ENCODE results near the gene DYNC1I1.

The DYNC1I1 gene

GRCh38 chr7:95863623-95864022, 91.3 kb downstream of the DYNC1I1 start:
- DNase-seq: no peak

DNA sequence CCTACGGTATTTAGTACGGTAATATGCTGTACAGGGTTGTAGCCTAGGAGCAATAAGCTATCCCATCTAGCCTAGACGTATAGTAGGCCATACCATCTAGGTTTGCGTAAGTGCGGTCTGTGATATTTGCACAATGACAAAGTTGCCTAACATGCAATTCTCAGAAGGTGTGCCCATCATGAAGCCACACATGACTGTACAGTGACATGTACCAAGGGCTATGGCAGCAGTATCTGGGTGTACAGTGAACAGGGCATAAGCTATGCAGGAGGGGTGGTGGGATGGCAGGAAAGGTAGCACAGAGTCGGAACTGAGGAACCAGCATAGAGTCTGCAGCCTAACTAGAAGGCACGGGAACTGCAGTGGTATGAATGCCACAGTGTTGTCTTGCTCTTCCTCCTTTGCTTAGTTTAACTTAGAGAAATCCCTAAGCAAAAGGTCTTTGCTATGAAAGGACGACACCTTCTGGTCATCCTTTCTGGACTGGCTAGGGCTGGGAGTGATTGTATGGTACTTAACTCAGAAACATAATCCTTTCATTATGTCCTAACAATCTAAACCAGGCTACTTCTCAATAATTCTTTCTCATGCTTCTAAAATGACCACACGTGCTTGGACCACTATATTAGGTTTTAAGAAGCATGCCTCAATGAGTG, 93.5 kb downstream of the DYNC1I1 start:
- no peak for DNase-seq

GRCh38 chr7:95867309-95867708, 95.0 kb downstream of the DYNC1I1 start:
- no peak for DNase-seq

DNA sequence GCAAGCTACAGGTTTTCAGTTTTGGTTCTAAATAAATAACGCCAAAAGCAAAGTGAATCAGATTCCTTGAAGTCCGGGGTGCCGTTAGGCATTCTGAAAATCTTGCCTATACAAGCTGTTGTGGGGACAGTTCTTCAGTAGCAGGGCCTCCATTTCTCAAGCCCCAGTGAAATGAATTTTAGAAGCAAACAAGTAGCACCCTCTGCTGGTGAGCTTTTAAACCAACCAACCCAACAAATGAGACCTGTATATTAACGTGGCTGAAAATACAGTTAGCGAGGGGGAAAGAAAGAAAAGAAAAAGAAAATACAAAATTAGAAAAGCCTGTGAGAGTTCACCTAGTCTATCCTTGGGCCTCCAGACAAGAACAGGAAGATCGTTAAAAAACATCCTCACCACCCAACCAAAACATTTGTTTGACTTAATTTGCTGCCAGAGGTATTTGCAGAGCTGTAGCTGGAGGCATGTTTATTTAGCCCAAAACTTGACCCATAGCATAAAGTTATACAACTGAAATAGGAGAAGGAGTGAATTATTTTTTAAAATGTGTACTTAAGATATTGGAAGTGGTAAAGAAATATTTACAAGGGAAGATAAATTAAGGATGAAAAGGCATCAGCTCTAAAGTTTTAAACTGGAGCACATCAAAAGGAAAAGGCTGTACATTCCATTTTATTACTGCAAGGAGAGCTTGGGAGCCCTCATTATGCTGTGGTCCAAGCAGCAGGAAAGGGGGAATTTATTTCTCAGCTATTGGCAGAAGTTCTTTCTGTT, 98.9 kb downstream of the DYNC1I1 start:
- no peak for DNase-seq

- DNase-seq: no peak
Observed at GRCh38 chr7:95871896-95872295, 99.5 kb downstream of the DYNC1I1 start.

DNA sequence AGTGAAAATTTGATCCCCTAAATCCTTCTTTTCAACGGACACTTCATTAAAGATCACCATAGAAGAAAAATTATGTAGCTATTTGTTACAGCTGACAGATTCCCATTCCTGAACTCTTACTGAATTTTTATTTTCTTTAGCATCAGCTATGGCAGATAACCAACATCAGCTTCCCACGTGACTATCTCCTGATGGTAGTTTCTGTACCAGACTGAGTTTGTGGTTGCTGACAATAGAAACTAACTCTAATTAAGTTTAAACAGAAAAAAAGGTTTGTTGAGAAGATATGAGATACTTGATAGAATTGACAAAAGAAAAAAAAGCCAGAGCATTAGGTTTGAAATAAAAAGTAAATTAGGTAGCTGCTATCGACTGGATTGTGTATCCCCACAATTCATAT, 101.8 kb downstream of the DYNC1I1 start:
- DNase-seq: no peak

- DNase-seq: no peak
Observed at GRCh38 chr7:95874541-95875265, 102.3 kb downstream of the DYNC1I1 start.

GRCh38 chr7:95875519-95875918, 103.2 kb downstream of the DYNC1I1 start:
- no peak for DNase-seq

DNA sequence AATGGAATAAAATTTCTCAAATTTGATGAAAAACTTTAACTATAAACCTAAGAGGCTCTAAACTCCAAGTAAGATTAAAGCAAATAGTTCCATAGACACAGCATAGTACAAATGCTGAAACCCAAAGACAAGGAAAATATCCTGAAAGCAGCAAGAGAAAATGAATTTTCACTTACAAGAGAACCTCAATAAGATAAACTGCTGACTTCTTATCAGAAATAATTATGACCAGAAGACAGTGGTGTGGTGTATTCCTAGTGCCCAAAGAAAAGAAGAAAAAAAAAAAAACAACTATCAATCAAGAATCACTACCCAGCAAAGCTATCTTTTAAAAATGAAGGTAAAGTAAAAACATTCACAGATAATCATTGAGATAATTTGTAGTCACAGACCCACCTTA, 106.3 kb downstream of the DYNC1I1 start:
- no peak for DNase-seq

DNA sequence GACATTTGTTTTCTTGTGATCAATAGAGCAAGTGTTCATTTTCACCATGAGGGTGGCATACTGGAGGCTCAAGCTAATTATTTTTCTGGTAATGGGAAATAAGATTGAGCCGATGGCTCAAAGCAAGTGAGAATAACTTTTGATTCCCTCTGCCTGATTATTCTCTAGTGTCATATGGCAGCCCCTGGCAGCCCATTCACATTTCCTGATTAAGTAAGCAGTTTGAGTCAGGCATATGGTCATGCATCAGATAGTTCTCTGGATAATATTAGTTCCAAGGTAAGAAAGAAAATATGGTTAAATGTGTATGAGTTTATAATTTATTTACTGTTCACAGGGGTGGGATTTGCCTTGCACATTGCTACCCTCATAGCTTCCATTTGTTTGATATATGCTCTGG, 109.2 kb downstream of the DYNC1I1 start:
- DNase-seq: no peak

- no peak for DNase-seq
Observed at GRCh38 chr7:95883217-95883616, 110.9 kb downstream of the DYNC1I1 start.

DNA sequence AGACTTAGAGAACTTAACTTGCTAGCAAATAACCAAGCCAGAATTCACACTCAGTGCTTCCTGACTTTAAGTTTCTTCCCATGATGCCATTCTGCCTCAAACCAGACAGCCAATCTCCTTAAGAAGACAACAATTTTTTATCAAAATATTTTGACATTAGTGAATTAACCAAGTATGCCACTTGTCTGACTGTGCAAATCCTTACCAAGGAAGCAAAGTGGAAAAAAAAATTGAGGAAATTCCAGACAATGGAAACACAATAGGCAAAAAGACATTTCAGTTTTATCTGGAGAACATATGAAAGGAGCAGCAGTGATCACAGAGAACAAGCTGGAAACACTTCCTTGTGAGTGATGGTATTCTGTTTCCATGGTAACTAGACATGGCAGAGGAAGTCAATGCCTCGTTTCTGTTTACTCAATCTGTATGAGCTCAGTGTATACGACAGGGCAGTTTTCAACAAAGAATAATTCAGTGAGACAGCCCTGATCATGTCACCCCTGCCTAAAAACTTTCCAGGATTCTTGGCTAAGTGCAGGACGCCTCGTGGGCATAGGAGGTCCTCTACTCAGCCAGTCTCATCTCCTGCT, 114.2 kb downstream of the DYNC1I1 start:
- DNase-seq: no peak

DNA sequence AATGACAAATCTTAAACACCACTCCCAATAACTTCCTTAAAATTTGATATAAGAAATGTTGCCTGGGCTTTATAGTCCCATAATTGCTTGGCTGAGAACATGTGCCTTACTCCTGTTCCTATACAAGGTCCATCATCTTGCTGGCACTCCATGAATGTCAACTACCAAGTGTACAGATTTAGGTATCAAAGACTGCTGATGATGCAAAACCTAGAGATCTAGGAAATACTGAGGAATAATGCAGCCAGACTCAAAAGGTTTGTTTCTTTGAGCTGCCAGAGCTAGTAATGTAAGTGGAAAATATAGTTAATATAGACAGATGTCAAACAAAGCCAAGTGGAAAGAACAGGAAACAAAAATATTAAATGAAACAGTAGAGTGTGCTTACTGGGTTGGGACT, 121.1 kb downstream of the DYNC1I1 start:
- no peak for DNase-seq

GRCh38 chr7:95897557-95898251, 125.3 kb downstream of the DYNC1I1 start:
- no peak for DNase-seq

DNA sequence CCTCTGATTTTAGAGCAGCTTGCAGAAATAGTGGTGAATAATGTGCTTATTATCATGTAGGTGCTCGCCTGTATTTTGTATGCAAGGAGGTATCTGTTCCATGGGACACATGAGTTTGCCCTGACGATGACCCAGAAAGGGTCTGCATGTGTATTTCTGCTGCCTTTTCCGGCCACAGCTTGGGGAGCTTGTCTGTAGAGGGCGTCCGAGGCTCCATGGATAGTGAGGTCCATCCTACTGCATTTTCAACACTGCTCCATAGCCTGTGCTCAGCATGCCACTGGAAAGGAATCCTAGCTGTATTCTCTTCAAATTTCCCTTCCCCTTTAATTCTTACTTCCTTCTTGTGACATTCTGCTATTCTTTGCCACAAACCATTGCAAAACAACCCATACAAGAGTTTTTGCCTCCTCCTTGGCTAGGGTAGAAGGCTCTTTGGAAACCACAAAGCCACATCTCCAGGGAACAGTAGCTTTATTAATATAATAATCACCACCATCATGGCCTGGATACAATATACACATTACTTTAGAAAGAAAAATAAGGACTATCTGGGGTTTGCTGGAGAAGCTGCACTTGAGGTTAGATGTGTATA, 127.7 kb downstream of the DYNC1I1 start:
- DNase-seq: no peak

DNA sequence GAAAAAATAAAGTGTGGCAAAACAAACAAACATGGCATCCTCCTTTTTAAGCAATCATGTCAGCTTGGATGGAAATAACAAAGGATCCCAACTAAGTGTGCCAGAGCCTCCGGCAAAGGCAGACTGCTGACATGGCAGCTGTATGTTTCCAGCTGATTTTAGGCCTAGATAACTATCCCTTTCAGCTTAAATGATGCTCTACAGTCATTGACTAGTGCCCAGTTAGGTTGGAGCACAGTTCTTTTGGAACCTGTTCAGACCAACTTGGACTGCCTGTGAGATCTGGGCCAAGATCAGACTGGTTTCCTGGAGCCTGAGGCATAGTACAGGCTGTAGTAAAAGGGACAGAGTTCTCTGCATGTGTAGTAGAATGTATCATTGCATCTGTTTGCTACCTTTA, 128.7 kb downstream of the DYNC1I1 start:
- DNase-seq: no peak

- DNase-seq: no peak
Observed at GRCh38 chr7:95904099-95904498, 131.7 kb downstream of the DYNC1I1 start.

DNA sequence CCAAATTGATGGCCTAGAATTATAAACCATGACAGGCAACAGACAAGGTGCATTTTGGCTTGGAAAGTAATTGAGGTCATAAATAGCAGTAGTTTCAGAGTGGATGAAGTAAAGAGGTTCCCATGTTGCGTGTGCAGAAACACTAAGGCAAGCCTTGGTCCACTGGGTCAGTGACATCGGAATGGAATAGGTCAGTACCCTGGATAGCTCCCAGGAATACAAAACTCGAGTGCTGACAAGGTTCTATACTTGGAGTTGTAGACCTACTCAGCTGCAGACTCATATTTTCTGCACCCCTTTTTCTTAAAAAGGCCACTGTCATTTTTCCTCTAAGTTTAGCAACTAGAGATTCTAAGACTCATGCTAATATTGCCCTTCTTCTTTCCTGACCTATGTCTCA, 132.8 kb downstream of the DYNC1I1 start:
- DNase-seq: no peak

- no peak for DNase-seq
Observed at GRCh38 chr7:95906851-95907250, 134.5 kb downstream of the DYNC1I1 start.

DNA sequence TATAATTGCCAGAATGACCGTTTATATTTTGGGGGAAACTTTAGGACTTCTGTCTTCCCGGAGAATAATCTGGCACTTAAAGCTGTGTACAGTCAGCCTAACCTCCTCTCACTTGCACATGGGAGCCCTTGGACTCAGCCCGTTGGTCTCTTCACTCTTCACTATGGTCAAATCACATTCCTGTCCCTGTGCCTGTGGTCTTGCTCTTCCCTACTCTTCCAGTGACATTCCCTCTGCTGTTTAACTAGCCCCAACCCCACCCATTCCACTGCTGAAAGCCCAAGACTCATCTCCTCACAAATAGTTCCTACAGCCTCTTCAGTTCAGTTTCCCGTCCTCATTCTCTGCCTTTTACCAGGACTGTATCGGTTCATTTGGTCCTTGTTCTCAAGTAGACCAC, 135.0 kb downstream of the DYNC1I1 start:
- no peak for DNase-seq

- DNase-seq: no peak
Observed at GRCh38 chr7:95908499-95908898, 136.1 kb downstream of the DYNC1I1 start.

DNA sequence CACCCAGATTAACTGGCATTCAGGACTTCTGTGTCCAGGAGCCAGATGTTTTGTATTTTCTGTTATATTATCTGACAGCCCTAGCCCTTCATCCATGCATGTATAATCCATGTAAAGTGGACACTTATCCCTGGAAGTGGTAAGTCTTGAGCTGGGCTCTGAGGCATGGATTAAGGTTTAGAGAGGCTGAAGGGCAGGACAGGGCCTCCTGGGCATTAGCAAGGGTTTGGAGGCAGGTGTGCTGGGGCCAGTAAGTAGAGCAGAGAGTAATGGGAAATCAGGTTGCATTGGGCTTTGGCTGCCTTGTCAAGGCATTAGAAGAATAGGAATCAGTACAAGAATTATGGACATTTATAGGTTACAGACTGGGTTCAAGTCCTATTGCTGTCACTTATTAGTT, 138.0 kb downstream of the DYNC1I1 start:
- DNase-seq: no peak

DNA sequence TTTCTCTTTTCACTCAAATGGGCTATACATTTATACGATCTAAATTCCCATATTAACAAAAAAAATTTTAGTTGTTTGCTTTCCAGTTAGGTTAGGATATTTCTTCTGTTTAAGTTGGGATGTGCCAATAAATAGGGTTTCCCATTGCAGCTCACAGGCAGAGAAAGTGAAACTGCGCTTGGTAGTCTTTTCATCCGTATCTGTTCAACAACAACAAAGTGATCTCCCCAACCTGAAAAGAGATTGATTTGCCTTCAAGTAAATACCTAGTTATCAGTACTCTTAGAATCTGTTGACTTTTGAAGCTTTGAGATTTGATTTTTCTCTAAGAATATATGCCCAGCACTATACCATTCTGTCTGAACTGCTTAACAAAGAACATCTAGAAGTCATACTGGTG, 143.4 kb downstream of the DYNC1I1 start:
- DNase-seq: no peak
